TTC549 (cell line): ENCODE results near the gene TLE1.
"Not testable (repeated sequence)": the region's sequence is repeated elsewhere in the genome, so short reads cannot be mapped to it uniquely, and the experiment has no call there.

ENCODE experiments used
- FAIRE-seq: peaks from 2 replicates; lab custom pipeline; 2012; peaks lifted over from hg19 to GRCh38; lab: Jason Lieb, UNC

TLE1 gene

DNA sequence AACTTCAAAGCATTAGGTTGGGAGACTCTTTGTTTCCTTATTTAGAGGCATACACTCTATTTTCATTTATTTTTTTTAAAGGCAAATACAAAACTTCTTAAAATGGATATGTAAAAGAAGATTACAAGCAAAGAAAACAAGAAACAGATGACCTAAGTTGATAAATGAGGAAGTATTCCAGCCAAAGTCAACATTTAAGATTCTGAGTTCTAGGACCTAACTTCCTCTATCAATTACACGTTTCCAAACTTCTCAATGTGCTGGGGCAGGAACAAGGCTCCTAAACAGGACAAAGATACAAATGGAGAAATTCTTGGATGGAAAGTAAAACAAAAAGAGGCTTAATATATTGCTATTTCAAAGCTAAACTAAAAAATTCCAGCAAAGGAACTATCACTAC lies 89.5 kb downstream of the TLE1 start:
- FAIRE-seq = no peak

DNA sequence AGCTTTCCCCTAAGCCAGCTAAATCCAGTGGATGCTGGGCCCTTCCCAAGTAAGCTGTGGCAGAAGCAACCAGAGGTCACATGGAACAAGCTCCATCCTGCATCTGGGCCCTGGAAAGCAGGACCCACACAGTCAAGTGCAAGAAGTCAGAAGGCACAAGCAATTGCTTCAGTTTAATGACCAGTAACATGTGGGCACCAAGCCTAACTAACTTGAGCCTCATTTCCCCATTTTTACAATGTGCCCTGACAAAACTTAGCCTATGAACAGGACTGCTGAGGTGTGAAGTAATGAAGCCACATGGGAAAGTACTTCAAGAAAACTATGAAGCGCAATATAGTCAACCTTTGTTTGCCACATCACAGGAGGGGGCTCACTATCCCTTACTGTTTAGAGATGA lies 90.5 kb downstream of the TLE1 start:
- no peak for FAIRE-seq

DNA sequence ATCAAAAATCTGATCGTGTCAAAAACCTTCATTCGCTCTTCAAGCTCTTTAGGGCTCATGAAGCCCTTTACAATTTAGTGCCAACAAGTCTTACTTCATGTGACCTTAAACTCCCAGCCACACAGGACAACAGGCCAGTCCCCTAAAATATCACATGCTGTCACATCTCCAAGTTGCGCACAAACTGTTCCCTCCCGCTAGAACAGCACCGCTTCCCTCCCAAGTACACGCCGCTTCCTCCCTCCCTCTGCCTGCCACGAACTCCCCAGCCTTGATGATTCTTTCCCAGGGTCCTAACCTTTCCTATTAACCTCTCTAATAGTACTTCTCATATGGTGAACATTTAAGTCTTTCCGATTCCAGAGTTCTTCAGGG lies 91.2 kb downstream of the TLE1 start:
- FAIRE-seq = no peak

DNA sequence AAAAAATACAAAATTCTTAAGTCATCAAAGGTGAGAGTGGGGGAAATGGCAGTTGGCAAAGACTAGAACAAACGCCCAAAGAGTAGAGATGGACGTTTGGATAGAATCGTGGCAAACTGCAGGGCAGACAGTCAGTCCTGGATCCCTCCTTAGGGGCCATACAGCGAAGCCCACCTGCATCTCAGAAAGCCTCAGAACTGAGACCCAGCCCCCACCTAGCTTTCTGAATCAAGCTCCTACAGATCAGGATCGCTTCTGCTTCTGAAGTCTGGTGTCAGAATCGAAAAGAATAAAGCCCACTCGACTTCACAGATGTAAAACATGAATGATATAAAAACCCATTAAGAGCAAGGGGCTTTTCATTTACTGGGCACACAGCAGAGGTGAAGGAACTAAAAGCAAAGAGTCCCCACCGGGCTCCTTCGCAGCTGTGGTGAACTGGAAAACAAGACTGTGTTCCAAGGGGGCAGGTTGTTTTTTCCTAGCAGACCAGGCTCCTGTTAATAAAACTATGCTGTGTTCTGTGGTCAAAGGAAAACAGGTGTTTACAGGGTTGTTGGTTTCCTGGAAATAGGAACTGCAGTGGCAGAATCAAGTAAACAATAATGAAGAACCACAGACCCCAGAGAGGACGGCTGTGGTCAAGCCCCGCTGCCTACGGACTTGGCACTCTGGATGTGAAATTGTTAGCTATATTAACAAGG lies 91.8 kb downstream of the TLE1 start:
- FAIRE-seq = no peak

DNA sequence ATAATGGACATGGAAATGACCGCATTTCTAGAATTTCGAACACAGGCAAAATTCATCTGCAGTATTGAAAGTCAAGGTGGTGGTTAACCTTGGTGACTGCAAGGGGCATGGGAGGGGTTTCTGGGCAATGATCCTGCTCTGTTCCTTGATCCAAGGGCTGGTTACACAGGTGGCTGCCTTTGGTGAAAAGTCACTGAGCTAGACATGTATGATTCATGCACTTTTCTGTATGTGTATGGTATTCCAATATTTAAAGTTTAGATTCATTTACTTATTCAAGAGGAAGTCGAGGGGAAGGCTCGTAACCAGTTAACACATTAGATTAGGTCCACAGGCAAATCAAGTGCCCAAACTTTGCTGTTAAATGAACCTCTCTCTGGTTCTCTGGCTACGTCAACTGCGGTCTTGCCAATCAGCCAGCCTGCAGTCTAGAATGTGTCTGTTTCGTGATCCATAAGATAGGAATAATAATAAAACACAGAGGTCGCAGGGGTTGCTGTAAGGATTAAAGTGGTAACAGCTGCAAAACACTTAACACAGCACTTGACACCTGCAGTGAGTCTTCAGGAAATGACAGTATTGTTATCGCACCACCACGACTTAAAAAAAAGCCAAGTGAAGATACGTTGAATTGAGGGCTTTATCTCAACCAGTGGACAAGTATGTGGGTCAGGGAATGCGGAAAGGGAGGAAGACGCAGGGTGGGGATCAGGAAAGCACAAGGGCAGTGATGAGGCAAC lies 92.5 kb downstream of the TLE1 start:
- FAIRE-seq = no peak

DNA sequence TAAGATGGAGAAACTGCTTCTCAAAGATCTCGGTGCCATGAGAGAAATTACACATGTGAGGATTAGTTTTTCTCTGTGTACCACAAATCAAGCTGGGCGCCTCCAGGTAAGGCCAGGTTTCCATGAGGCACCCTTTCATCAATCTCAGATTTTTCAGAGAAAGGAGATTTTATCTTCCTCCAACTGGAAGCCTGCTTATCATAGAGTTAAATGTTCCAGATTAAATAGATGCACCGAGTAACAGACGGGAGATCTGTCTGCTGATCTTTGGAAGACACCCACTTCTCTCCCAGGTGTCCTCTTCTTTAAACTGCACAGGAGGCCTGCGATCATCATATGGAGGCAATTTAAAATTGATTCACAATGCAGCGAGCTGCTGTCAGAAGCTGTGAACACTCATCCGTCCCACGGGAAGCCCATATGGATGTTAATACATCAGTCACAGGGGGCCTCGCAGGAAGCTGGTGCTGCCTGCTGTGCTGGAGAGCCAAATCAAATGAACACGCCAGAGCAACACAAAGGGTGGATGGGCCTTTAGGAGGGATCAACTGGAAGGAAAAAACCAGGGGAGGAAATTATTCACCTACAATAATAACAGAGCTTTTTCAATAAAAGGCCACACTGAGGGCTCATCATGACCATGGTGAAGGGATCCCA lies 93.3 kb downstream of the TLE1 start:
- FAIRE-seq = no peak

DNA sequence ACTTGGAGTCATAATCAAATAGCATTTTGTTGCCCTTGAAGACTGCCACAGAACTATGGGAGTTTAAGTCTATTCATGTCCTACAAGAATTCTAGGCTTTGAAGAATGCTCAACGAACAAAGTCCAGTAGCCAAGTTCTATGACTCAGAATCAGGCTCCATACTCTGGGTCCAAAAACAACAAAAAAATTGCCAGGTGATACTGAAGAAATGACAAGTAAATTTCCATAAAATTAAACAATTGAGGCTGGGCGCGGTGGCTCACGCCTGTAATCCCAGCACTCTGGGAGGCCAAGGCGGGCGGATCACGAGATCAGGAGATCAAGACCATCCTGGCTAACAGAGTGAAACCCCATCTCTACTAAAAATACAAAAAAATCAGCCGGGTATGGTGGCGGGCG lies 94.1 kb downstream of the TLE1 start:
- not testable (repeated sequence) for FAIRE-seq

DNA sequence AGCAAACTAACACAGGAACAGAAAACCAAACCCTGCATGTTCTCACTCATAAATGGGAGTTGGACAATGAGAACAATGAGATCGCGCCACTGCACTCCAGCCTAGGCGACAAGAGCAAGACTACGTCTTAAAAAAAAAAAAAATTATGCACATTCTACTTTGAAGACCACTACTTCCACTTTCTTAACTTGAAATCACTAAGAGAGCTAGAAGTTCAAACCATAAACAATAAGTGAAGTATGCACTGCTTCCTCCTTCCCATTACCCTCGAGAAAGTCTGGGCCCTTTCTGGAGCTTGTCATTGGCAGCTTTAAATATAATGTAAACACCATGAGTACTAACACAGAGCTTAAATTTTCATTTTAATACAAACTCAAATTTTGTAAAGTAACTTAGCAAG lies 94.9 kb downstream of the TLE1 start:
- FAIRE-seq = no peak

DNA sequence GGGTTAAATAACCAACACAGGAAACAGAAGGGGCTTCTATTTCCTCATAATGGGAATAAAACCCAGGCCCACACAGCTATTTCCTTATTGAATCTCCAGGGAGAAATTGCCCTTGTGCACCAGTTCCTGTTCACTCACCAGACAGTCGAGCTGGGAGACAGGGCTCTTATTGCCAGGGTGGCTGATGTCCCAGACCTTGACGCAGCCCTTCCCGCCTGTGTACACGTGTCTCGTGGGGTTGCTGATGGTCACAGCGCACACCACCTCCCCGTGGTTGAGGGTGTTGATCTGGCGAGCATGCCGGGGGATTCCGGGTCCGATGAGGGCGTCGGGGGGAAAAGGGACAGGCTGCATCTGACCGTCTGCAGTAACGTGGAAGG lies 96.5 kb downstream of the TLE1 start:
- no peak for FAIRE-seq

DNA sequence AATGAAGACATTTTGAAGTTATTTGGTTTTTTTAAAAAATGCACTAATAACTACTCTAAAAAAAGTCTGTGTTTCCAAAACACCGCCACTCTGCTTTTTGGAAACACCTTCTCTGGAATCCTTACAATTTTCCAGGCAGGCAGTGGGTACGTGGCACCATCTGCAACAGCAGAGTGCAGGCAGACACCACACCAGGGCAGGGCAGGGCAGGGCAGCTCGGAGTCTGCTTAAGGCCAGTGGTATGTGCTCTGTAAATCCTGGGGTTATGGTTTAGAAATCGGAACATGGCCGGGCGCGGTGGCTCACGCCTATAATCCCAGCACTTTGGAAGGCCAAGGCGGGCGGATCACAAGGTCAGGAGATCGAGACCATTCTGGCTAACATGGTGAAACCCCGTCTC lies 97.6 kb downstream of the TLE1 start:
- no peak for FAIRE-seq

DNA sequence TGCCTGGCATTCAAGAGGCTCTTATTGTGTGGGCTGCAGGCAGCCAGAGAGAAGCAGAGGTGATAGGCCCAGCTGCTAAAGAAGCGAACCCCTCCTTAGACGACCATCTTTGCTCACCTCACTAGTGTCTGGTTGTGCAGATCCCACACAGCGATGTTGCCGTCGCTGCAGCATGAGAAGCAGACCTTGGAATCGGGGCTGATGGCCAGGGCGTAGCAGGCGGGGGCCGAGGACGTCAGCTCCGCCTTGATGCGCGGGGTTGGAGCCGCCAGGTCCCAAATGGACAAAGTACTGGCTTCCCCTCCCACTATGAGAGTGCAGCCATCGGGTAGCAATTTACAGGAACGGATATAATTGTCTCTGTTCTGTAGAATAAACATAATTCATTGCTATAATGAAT lies 98.7 kb downstream of the TLE1 start:
- no peak for FAIRE-seq

DNA sequence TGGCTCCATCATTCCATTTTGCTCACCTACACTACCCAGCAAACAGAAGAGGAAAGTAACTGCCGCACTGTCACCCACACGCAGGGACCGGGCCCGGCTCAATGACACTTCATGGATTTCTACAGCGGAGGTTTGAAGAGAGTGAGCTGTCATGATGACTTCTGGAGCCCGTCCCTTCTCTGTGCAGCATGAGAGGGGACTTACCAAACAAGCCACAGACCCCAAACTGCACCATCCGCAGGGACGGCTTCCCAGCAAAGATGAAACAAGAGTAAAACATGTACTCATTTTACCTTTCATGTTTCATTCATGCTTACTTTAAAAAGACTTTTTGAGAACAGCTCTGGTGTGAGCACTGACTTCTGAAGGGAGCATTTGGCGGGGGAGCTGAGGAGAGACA lies 99.5 kb downstream of the TLE1 start:
- no peak for FAIRE-seq

DNA sequence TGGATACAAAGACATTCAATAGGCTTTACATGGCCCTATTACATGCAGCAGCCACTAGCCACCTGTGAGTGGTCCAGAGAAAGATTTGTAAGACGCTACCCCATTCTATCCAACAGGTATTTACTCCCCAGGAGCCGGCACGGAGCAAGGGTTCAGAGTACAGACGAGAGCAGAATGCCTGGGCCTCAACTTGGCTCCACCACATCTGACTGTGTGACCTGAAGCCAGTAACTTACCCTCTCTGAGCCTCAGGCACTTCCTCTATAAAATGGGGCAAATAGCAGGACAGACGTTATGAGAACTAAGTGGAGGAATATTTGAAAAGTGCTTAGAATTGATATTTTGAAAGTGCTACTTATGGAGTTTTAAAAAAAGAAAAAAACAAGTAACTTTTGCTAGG lies 100.0 kb downstream of the TLE1 start:
- FAIRE-seq = no peak

DNA sequence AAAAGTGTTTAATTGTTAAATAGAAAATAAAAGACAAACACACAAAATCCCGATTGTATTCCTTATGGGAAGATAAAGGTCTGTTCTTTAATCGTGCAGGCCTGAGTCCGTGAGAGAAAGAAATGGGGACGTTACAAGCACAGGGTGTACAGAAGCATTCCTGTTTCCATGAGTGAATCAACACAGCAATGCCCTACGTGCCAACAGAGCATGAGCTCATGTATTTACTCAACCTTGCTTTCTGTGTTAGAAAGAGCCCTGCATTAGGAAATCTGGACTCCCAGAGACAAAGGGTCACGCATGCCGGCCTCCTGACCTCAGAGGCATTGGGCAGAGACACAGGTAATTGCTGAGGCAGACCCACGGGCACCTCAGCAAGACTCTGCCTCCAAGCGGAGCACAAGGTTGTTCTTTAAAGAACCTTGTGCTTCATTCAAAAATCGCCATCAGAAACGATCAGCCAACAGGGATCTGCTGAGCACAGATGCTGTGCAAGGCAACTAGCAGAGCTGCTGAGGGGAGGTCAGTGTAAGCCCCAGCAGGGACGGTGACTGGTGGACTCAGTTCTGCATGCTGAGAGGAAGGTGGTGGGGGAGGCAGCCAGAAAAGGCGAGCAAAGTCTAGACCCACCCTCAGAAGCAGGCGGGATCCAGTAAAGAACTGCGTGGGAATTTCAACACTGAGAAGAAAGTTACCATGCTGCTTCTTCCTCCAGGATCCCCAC lies 101.0 kb downstream of the TLE1 start:
- FAIRE-seq = no peak

DNA sequence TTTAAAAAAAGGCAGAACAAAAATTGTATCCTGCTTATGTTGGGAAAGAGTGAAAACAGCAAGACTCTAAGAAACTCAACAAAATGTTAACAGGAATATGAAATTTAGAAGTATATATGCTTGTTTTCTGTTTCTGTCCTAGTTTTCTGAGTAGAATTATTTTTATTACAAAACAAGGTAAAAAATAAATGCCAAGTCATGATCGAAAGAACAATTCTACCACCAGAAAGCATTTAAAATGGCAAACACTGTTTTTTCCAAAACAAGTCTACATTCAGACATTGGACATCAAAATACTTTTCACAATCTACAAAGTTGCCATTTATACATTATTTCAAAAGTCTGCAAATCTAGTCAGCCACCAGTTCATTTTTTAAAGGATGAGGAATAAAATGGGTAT lies 102.6 kb downstream of the TLE1 start:
- FAIRE-seq = no peak

DNA sequence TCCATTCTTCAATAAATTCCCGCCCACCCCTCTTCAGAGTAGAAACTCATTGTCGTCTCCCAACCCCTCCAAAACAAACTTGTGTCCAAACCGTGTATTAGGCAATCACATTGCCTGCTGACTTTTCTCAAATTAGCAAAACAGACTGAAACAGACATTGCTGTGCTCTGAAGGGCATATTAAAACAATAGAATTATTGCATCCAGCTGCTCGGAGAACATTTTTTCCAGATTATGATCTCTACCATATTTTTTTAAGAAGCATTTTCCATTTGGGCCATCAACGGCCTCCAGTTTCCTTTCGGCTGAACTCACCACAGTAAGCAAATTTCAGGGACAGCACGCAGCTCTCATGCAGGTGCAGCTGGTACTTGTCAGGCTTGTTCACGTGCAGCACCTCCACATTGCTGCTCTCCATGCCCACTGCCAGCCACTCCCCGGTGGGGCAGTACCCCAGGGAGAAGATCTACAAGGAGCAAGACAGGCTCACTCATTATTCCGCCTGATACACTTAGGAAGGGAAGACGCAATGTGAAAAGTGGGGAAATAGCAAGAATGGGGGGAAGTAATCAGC lies 104.1 kb downstream of the TLE1 start:
- no peak for FAIRE-seq

DNA sequence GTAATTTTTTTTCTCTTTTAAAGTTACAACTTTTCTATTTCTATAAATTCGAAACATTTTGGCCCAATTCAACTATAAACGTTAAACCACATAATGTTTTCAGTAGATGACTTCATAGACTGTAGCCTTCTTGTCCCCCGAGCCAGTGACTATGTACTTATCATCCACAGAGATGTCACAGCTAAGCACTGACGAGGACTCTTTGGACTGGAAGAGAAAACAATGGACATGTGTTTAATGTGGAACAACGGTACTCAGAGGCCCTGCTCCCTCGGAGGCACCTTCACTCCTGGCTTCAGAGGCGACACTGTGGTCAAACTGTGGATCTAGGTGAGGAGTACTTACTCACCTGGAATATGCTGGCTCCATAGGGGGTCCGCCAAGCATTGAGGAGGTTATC lies 105.2 kb downstream of the TLE1 start:
- no peak for FAIRE-seq

DNA sequence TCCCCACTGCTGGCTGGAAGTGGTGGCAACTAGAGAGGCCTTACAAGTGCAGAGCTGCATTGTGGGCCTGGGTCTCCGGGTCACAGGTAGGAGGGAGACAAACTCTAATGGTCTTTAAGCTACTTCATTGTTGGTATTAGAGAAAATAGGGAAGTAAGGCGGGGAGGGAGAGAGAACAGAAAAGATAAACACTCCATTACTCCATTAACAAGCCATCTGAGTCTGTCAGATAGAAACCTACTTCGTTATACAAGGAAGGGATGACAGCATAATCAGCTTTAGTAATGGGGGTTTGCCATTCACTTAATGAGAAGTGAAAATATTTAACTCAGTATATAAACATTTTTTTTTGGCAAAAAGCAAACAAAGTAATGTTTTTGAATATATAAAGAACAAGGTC lies 107.4 kb downstream of the TLE1 start:
- FAIRE-seq = no peak

DNA sequence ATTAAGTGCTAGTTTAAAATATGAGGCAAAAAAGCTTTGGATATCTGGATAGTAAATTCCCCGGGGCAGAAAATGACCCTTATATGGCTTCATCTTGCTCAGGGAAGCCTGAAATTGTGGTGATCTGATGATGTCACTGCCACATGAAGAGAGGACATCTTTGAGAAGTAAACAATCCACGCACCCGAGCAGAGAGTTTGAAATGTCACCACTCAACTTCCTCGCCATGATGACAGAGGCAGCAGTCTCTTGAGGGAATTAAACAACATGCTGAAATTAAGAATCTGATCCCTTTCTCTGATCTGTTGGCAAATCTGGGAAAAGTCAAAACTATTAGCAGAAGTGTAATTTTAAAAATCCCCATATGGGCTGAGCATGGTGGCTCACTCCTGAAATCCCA lies 110.0 kb downstream of the TLE1 start:
- FAIRE-seq = no peak

DNA sequence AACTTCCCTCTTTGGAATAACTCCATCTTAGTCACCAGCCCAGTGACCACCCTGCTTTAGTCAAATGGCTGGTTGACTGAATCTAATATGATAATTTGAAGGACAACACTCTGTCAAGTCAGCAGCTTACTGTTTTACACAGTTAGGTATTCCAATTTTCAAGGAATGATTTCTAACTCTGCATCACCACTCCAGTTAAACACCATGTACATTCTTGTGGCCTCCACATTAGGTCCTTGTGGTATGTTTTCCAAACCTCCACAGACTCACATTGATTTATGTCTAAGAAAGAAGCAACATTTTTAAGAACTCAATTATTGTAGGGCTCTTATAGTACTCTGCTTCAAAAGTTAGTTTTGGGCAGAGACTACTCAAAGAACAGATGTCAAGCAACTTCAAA lies 110.7 kb downstream of the TLE1 start:
- no peak for FAIRE-seq

DNA sequence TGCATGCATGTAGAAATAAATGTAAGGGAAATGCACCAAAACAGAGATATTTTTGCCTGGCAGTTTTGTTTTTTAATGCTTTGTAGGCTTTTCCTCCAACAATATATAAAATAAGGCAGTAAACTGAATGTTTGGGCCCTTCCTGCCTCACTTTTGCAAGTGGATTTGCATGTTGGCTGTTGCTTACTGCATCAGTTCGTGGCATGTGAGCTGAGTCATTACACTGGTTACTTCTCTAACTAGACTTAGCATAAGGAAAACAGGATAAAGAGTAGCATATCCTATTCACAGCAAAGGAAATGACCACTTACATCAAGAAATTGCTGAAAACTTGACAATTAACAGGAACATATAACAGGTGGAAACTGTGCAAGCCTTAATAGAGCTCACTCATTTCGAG lies 113.4 kb downstream of the TLE1 start:
- FAIRE-seq = no peak

DNA sequence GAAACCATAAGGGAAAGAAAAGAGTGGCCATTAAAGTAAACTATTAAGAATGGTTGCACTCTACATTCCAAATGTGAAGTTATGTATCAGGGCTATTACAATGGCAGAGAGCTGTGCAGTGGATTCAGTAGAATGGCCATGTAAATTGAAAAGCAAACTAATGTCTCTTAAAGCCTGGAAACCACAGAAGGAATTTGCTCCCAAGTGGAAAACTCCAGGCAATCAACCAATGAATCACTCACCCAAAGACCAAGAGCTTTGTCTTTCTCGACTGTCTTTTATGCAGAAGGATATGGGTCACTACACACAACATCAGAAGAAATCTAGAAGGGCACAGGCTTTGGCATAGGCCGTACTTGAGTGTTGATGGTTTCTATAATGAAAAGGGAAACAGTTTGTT lies 114.9 kb downstream of the TLE1 start:
- no peak for FAIRE-seq
